Endothelial cell of umbilical vein (primary cell): ENCODE data around the gene ZNF470. TPM values are rescaled to one million over a fixed set of nuclear protein-coding genes. Genes with fewer than 3 reads are reported as not detected.

Source experiments
- BruUV-seq: library from RNA; stranded (reverse); fragments of 400-500 nt; replicated peaks from 2 replicates; lab custom pipeline; 2021; lab: Mats Ljungman, UMichigan
- CTCF ChIA-PET: fragments of 300-600, 350-600 bp; sonication (Branson Sonifier 250); formaldehyde crosslinking; loops from one replicate; lab custom pipeline; 2021; ENCODE audit warnings: antibody characterized with exemption, inconsistent platforms; lab: Charles Lee
- POLR2A ChIA-PET: fragments of 300-600, 350-600 bp; sonication (Branson Sonifier 250); formaldehyde crosslinking; loops from one replicate; lab custom pipeline; 2021; ENCODE audit warnings: antibody characterized with exemption, inconsistent platforms; lab: Charles Lee
- DNase-seq: peaks from one replicate; pipeline ENCODE4 v3.0.0-alpha.2; 2011; ENCODE audit warnings: low read depth, low spot score
- FAIRE-seq: peaks from 2 replicates; lab custom pipeline; 2011; peaks lifted over from hg19 to GRCh38; lab: Jason Lieb, UNC
- H2AFZ ChIP-seq: 2 replicates; pipeline ENCODE4 v1.6.0; 2012; ENCODE audit warnings: low read depth, low read length, control low read depth, inconsistent platforms
- H3K27ac ChIP-seq: 2 replicates; pipeline ENCODE4 v1.5.1; 2011; ENCODE audit warnings: low read depth, mild to moderate bottlenecking, control low read depth, low read length, moderate library complexity; ENCODE audit not compliant: insufficient read depth
- H3K27me3 ChIP-seq, 2 experiments: 2 replicates each; pipeline versions ENCODE4 v1.6.0 to v1.6.1; 2011; ENCODE audit warnings: low read length in 2 of 2, mixed read lengths in 1 of 2; ENCODE audit not compliant: control insufficient read depth in 2 of 2, insufficient read depth in 2 of 2
- H3K36me3 ChIP-seq, 2 experiments: 2 replicates in 1 of 2; 3 replicates in 1 of 2; pipeline ENCODE4 v1.5.1; 2011; ENCODE audit warnings: low read length in 2 of 2, mild to moderate bottlenecking in 1 of 2, moderate library complexity in 1 of 2; ENCODE audit not compliant: control insufficient read depth in 2 of 2, insufficient read depth in 2 of 2; ENCODE audit errors: extremely low read depth in 1 of 2
- H3K4me1 ChIP-seq: 3 replicates; pipeline ENCODE4 v1.5.1; 2011; ENCODE audit warnings: mild to moderate bottlenecking, low read length; ENCODE audit not compliant: control insufficient read depth, insufficient read depth; ENCODE audit errors: extremely low read depth
- H3K4me2 ChIP-seq: 2 replicates; pipeline ENCODE4 v1.6.1; 2011; ENCODE audit warnings: low read length, control low read depth, mixed read lengths; ENCODE audit not compliant: insufficient read depth
- H3K4me3 ChIP-seq, 3 experiments: fragments of 200-600 bp in 1 of 3; sonication (generic), shearing (Covaris generic) in 1 of 3; replicated peaks in 1 of 3; 2 replicates each; pipeline ENCODE4 v1.5.1; 2011 to 2016; ENCODE audit warnings: control low read depth in 3 of 3, low read length in 3 of 3, mild to moderate bottlenecking in 2 of 3, inconsistent platforms in 1 of 3, low read depth in 1 of 3, moderate library complexity in 1 of 3; ENCODE audit not compliant: insufficient read depth in 1 of 3
- H3K79me2 ChIP-seq: 2 replicates; pipeline ENCODE4 v1.6.0; 2012; ENCODE audit warnings: low read length, inconsistent platforms; ENCODE audit not compliant: control insufficient read depth, insufficient read depth
- H3K9ac ChIP-seq: replicated peaks from 2 replicates; pipeline ENCODE3; 2011; ENCODE audit warnings: low read length, control low read depth; ENCODE audit not compliant: insufficient read depth; ENCODE audit errors: extremely low read depth
- H3K9me1 ChIP-seq: replicated peaks from 3 replicates; pipeline ENCODE4 v1.6.0; 2011; ENCODE audit warnings: mild to moderate bottlenecking, low read length; ENCODE audit not compliant: control insufficient read depth, insufficient read depth; ENCODE audit errors: extremely low read depth
- H3K9me3 ChIP-seq: replicated peaks from 2 replicates; pipeline ENCODE4 v1.5.1; 2012; ENCODE audit warnings: low read length, inconsistent platforms; ENCODE audit not compliant: control insufficient read depth, insufficient read depth
- H4K20me1 ChIP-seq: replicated peaks from 2 replicates; pipeline ENCODE3; 2011; ENCODE audit warnings: mild to moderate bottlenecking, low read length; ENCODE audit not compliant: control insufficient read depth, insufficient read depth; ENCODE audit errors: extremely low read depth
- CTCF ChIP-seq, 2 donors: IDR thresholded peaks; 1 replicate in 1 of 2; 2 replicates in 1 of 2; pipeline ENCODE4 v1.5.1; 2011; ENCODE audit warnings: low read length in 2 of 2, mild to moderate bottlenecking in 2 of 2, moderate library complexity in 2 of 2, control low read depth in 1 of 2, inconsistent platforms in 1 of 2, low read depth in 1 of 2; ENCODE audit not compliant: insufficient read depth in 1 of 2; ENCODE audit errors: extremely low read depth in 1 of 2
- EZH2 ChIP-seq: IDR thresholded peaks from 2 replicates; pipeline ENCODE4 v1.6.1; 2012; ENCODE audit warnings: borderline replicate concordance, low read depth, mild to moderate bottlenecking, moderate library complexity, low read length, inconsistent platforms; ENCODE audit not compliant: severe bottlenecking
- FOS ChIP-seq: IDR thresholded peaks from 2 replicates; pipeline ENCODE4 v1.6.1; 2011; ENCODE audit warnings: mild to moderate bottlenecking, low read length, moderate library complexity, borderline replicate concordance; ENCODE audit not compliant: insufficient read depth
- GATA2 ChIP-seq: IDR thresholded peaks from 2 replicates; pipeline ENCODE4 v1.7.0; 2011; ENCODE audit warnings: low read depth, mild to moderate bottlenecking, moderate library complexity, mixed read lengths, low read length; ENCODE audit not compliant: insufficient read length, insufficient read depth
- JUN ChIP-seq: IDR thresholded peaks from 2 replicates; pipeline ENCODE4 v1.6.1; 2011; ENCODE audit warnings: borderline replicate concordance, low read depth; ENCODE audit not compliant: insufficient read length, insufficient read depth
- MAX ChIP-seq: IDR thresholded peaks from 2 replicates; pipeline ENCODE4 v1.6.1; 2011; ENCODE audit not compliant: insufficient read depth, insufficient read length
- MYC ChIP-seq: IDR thresholded peaks from one replicate; pipeline ENCODE4 v1.6.1; 2011; ENCODE audit warnings: mild to moderate bottlenecking, low read depth, low read length
- POLR2A ChIP-seq: IDR thresholded peaks from 2 replicates; pipeline ENCODE4 v1.6.1; 2012; ENCODE audit warnings: low read depth, mild to moderate bottlenecking, control low read depth, low read length
- POLR2AphosphoS5 ChIP-seq: IDR thresholded peaks from 2 replicates; pipeline ENCODE4 v1.6.1; 2012; ENCODE audit warnings: low read depth, mild to moderate bottlenecking, control low read depth, low read length, moderate library complexity; ENCODE audit not compliant: insufficient read depth
- dilution Hi-C: fragments of 300-500 bp; cut with MboI; formaldehyde crosslinking; loops from one replicate; pipeline ENCODE4 v1.15.0; 2019; ENCODE audit warnings: low sequenced_read_pairs; ENCODE audit not compliant: extremely low pct_ligation_motif_present
- intact Hi-C: fragments of 100-400 bp; cut with micrococcal nuclease; formaldehyde crosslinking; loops from one replicate; pipeline ENCODE4 v1.10.0; 2022
- polyA plus RNA-seq, 4 experiments: library from polyadenylated mRNA; depleted of rRNA in 3 of 4; stranded (reverse) in 3 of 4; unstranded in 1 of 4; fragments of >200 nt; gene quantifications; 2 replicates each; pipeline versions ENCODE4 v1.2.1 to v1.2.3, GENCODE V29; 2011 to 2012; ENCODE audit warnings: missing spikeins in 1 of 4
- total RNA-seq: library from RNA; stranded (reverse); gene quantifications from 2 replicates; pipeline ENCODE4 v1.2.3, GENCODE V29; 2021

ZNF470 gene
- total and polyA plus RNA-seq, 2 donors (not counting 3 experiments of a cell fraction or from before 2014, with no cell fraction given), result 1.0 to 3.9 TPM

GRCh38 chr19:56619121-56619520 is 51.9 kb downstream of the ZNF470 start:
- Histone ChIP-seq H3K4me1 (no peaks in the 10 kb centered on the region), H4K20me1 (no peaks in the 10 kb centered on the region), H3K4me3 (no peak overlapping the region), H3K27me3 (no peaks in the 10 kb centered on the region), H3K9me3 (peaks cover 3% of the 10 kb centered on the region), H3K9ac (no peak overlapping the region), H3K79me2 (no peaks in the 10 kb centered on the region), H2AFZ (no peak overlapping the region), H3K36me3 (peaks cover 3 to 16% of the 10 kb centered on the region in 2 experiments), H3K9me1 (no peaks in the 10 kb centered on the region), H3K27ac (no peak overlapping the region), H3K4me2 (no peak overlapping the region)
- POLR2A ChIA-PET, result no interaction called here
- FAIRE-seq (no peak), DNase-seq (no peak)
- CTCF ChIA-PET, result no interaction called here
- dilution Hi-C loops (no loop called here), intact Hi-C loops (no loop called here)
- BruUV-seq, result no TSS peak
- no peak for TF ChIP-seq JUN
- no peak for TF ChIP-seq GATA2

GRCh38 chr19:56622374-56622773 is 55.1 kb downstream of the ZNF470 start:
- H3K4me2 ChIP-seq, result no peak overlapping the region
- no peak overlapping the region for H3K9ac ChIP-seq
- intact Hi-C loops, result no loop called here
- FAIRE-seq (no peak), DNase-seq (no peak)
- no peaks in the 10 kb centered on the region for H3K27me3 ChIP-seq
- TF ChIP-seq POLR2A (no peak), MAX (no peak), FOS (no peak), JUN (no peak), GATA2 (no peak), CTCF (IDR thresholded peaks at IDR 0.05; ENCODE audit: extremely low read depth in 1 of 2, insufficient read depth in 1 of 2, low read depth in 1 of 2, low read length in 2 of 2) (no peak), MYC (no peak), EZH2 (no peak), POLR2AphosphoS5 (no peak)
- H3K79me2 ChIP-seq, result no peaks in the 10 kb centered on the region
- dilution Hi-C loops, result no loop called here
- no peaks in the 10 kb centered on the region for H4K20me1 ChIP-seq
- H2AFZ ChIP-seq, result no peak overlapping the region
- peaks cover 3 to 16% of the 10 kb centered on the region in 2 experiments for H3K36me3 ChIP-seq
- no peak overlapping the region for H3K4me3 ChIP-seq
- H3K27ac ChIP-seq, result no peak overlapping the region
- ChIA-PET POLR2A (no interaction called here), CTCF (no interaction called here)
- H3K9me1 ChIP-seq, result no peaks in the 10 kb centered on the region
- H3K9me3 ChIP-seq, result peaks cover 3% of the 10 kb centered on the region
- H3K4me1 ChIP-seq, result no peaks in the 10 kb centered on the region
- BruUV-seq, result no TSS peak
